ENCODE data around the gene AUTS2. TPM values are rescaled to one million over a fixed set of nuclear protein-coding genes. Genes with fewer than 3 reads are reported as not detected.

Gene AUTS2
- total RNA-seq, 1 donor from 2014 or later = 80.6 TPM

GRCh38 chr7:69957661-69958060 lies 359.4 kb downstream of the AUTS2 start:
- no peak for DNase-seq (ENCODE audit: extremely low spot score, unreplicated experiment)
- Mint-ChIP-seq H3K27me3 (ENCODE audit: unreplicated experiment) (no peaks in the 10 kb centered on the region), H3K9me3 (ENCODE audit: unreplicated experiment) (no peaks in the 10 kb centered on the region), H3K36me3 (ENCODE audit: unreplicated experiment) (no peaks in the 10 kb centered on the region), H3K4me3 (ENCODE audit: unreplicated experiment) (no peak overlapping the region), H3K27ac (ENCODE audit: unreplicated experiment) (no peak overlapping the region), H3K4me1 (ENCODE audit: unreplicated experiment) (peaks cover 35% of the 10 kb centered on the region)
- TF ChIP-seq CTCF (IDR thresholded peaks at IDR 0.05) = no peak

GRCh38 chr7:69959789-69960499 lies 361.7 kb downstream of the AUTS2 start:
- no peaks in the 10 kb centered on the region for H3K36me3 Mint-ChIP-seq (ENCODE audit: unreplicated experiment)
- no peak for TF ChIP-seq CTCF (IDR thresholded peaks at IDR 0.05)
- no peak for DNase-seq (ENCODE audit: extremely low spot score, unreplicated experiment)
- no peaks in the 10 kb centered on the region for H3K9me3 Mint-ChIP-seq (ENCODE audit: unreplicated experiment)
- peaks cover 30% of the 10 kb centered on the region for H3K4me1 Mint-ChIP-seq (ENCODE audit: unreplicated experiment)
- no peak overlapping the region for H3K4me3 Mint-ChIP-seq (ENCODE audit: unreplicated experiment)
- H3K27ac Mint-ChIP-seq (ENCODE audit: unreplicated experiment) = no peak overlapping the region
- H3K27me3 Mint-ChIP-seq (ENCODE audit: unreplicated experiment) = no peaks in the 10 kb centered on the region

GRCh38 chr7:69961436-69961835 lies 363.2 kb downstream of the AUTS2 start:
- no peak overlapping the region for H3K4me3 Mint-ChIP-seq (ENCODE audit: unreplicated experiment)
- no peak for DNase-seq (ENCODE audit: extremely low spot score, unreplicated experiment)
- H3K27ac Mint-ChIP-seq (ENCODE audit: unreplicated experiment) = no peak overlapping the region
- no peaks in the 10 kb centered on the region for H3K27me3 Mint-ChIP-seq (ENCODE audit: unreplicated experiment)
- H3K4me1 Mint-ChIP-seq (ENCODE audit: unreplicated experiment) = peaks cover 41% of the 10 kb centered on the region
- H3K36me3 Mint-ChIP-seq (ENCODE audit: unreplicated experiment) = no peaks in the 10 kb centered on the region
- no peaks in the 10 kb centered on the region for H3K9me3 Mint-ChIP-seq (ENCODE audit: unreplicated experiment)
- TF ChIP-seq CTCF (IDR thresholded peaks at IDR 0.05) = no peak

GRCh38 chr7:69962186-69963065 lies 364.2 kb downstream of the AUTS2 start:
- H3K4me3 Mint-ChIP-seq (ENCODE audit: unreplicated experiment) = no peak overlapping the region
- peaks cover 49% of the 10 kb centered on the region for H3K4me1 Mint-ChIP-seq (ENCODE audit: unreplicated experiment)
- H3K27ac Mint-ChIP-seq (ENCODE audit: unreplicated experiment) = peak overlapping the region; percentile 23
- no peaks in the 10 kb centered on the region for H3K36me3 Mint-ChIP-seq (ENCODE audit: unreplicated experiment)
- TF ChIP-seq CTCF (IDR thresholded peaks at IDR 0.05) = no peak
- no peaks in the 10 kb centered on the region for H3K27me3 Mint-ChIP-seq (ENCODE audit: unreplicated experiment)
- no peaks in the 10 kb centered on the region for H3K9me3 Mint-ChIP-seq (ENCODE audit: unreplicated experiment)
- DNase-seq (ENCODE audit: extremely low spot score, unreplicated experiment) = no peak

GRCh38 chr7:69963393-69963792 lies 365.1 kb downstream of the AUTS2 start:
- H3K27ac Mint-ChIP-seq (ENCODE audit: unreplicated experiment) = no peak overlapping the region
- no peaks in the 10 kb centered on the region for H3K36me3 Mint-ChIP-seq (ENCODE audit: unreplicated experiment)
- peaks cover 58% of the 10 kb centered on the region for H3K4me1 Mint-ChIP-seq (ENCODE audit: unreplicated experiment)
- H3K27me3 Mint-ChIP-seq (ENCODE audit: unreplicated experiment) = no peaks in the 10 kb centered on the region
- TF ChIP-seq CTCF (IDR thresholded peaks at IDR 0.05) = no peak
- H3K4me3 Mint-ChIP-seq (ENCODE audit: unreplicated experiment) = no peak overlapping the region
- no peaks in the 10 kb centered on the region for H3K9me3 Mint-ChIP-seq (ENCODE audit: unreplicated experiment)
- no peak for DNase-seq (ENCODE audit: extremely low spot score, unreplicated experiment)
